Measurements from ENCODE around the gene ZC3H13. TPM values are rescaled to one million over a fixed set of nuclear protein-coding genes. Genes with fewer than 3 reads are reported as not detected.

The ZC3H13 gene
- polyA plus RNA-seq, 1 donor from 2014 or later, result 19.5 TPM

GRCh38 chr13:45950386-45951000 lies 102.1 kb downstream of the ZC3H13 start:
- Histone ChIP-seq H2AFZ (ENCODE audit: low read depth, low read length) (no peak overlapping the region), H3F3A (ENCODE audit: insufficient read depth, low read length, poor library complexity, severe bottlenecking) (no peaks in the 10 kb centered on the region), H3K79me2 (replicated peaks; ENCODE audit: insufficient read depth, low read length) (no peaks in the 10 kb centered on the region), H3K9me2 (ENCODE audit: insufficient read depth, low read length) (no peaks in the 10 kb centered on the region), H4K20me1 (ENCODE audit: insufficient read depth) (no peaks in the 10 kb centered on the region), H3K9ac (ENCODE audit: low read length) (no peak overlapping the region), H3K27me3 (ENCODE audit: insufficient read depth, low read depth, low read length) (no peaks in the 10 kb centered on the region), H3K9me3 (ENCODE audit: low read length) (no peaks in the 10 kb centered on the region), H3K36me3 (ENCODE audit: insufficient read depth, low read length) (peaks cover 3% of the 10 kb centered on the region), H3K27ac (ENCODE audit: low read length) (no peak overlapping the region), H3K4me3 (ENCODE audit: low read length) (no peak overlapping the region), H3K4me2 (ENCODE audit: low read length) (no peak overlapping the region)
- TF ChIP-seq EP300 (conservative IDR thresholded peaks at IDR 0.05; ENCODE audit: poor library complexity, severe bottlenecking), result no peak
- TF ChIP-seq REST (IDR thresholded peaks at IDR 0.05; ENCODE audit: borderline replicate concordance), result no peak
- TF ChIP-seq MXI1 (conservative IDR thresholded peaks at IDR 0.05; ENCODE audit: poor library complexity, severe bottlenecking), result no peak
- no peak for TF ChIP-seq CTCF (IDR thresholded peaks at IDR 0.05; ENCODE audit: poor library complexity, severe bottlenecking)
- TF ChIP-seq TAF1 (IDR thresholded peaks at IDR 0.05; ENCODE audit: low read depth), result no peak
- TF ChIP-seq SMC3 (conservative IDR thresholded peaks at IDR 0.05; ENCODE audit: poor library complexity), result no peak
- no peak for TF ChIP-seq RAD21 (conservative IDR thresholded peaks at IDR 0.05)
- no peak for TF ChIP-seq EZH2 (IDR thresholded peaks at IDR 0.05; ENCODE audit: borderline replicate concordance, insufficient read depth, low read length, poor library complexity, severe bottlenecking)
- TF ChIP-seq POLR2AphosphoS5 (IDR thresholded peaks at IDR 0.05), result no peak

- no peak overlapping the region for H3K4me2 ChIP-seq (ENCODE audit: low read length)
- H3K79me2 ChIP-seq (replicated peaks; ENCODE audit: insufficient read depth, low read length), result no peaks in the 10 kb centered on the region
- H3K9me3 ChIP-seq (ENCODE audit: low read length), result no peaks in the 10 kb centered on the region
- H3F3A ChIP-seq (ENCODE audit: insufficient read depth, low read length, poor library complexity, severe bottlenecking), result no peaks in the 10 kb centered on the region
- no peaks in the 10 kb centered on the region for H3K9me2 ChIP-seq (ENCODE audit: insufficient read depth, low read length)
- TF ChIP-seq EZH2 (IDR thresholded peaks at IDR 0.05; ENCODE audit: borderline replicate concordance, insufficient read depth, low read length, poor library complexity, severe bottlenecking) (no peak), EP300 (conservative IDR thresholded peaks at IDR 0.05; ENCODE audit: poor library complexity, severe bottlenecking) (no peak), SMC3 (conservative IDR thresholded peaks at IDR 0.05; ENCODE audit: poor library complexity) (no peak), MXI1 (conservative IDR thresholded peaks at IDR 0.05; ENCODE audit: poor library complexity, severe bottlenecking) (no peak), RAD21 (conservative IDR thresholded peaks at IDR 0.05) (no peak), TAF1 (IDR thresholded peaks at IDR 0.05; ENCODE audit: low read depth) (no peak), POLR2AphosphoS5 (IDR thresholded peaks at IDR 0.05) (no peak), CTCF (IDR thresholded peaks at IDR 0.05; ENCODE audit: poor library complexity, severe bottlenecking) (no peak), REST (IDR thresholded peaks at IDR 0.05; ENCODE audit: borderline replicate concordance) (no peak)
- no peak overlapping the region for H3K4me3 ChIP-seq (ENCODE audit: low read length)
- H3K27ac ChIP-seq (ENCODE audit: low read length), result no peak overlapping the region
- H4K20me1 ChIP-seq (ENCODE audit: insufficient read depth), result no peaks in the 10 kb centered on the region
- no peaks in the 10 kb centered on the region for H3K27me3 ChIP-seq (ENCODE audit: insufficient read depth, low read depth, low read length)
- no peak overlapping the region for H3K9ac ChIP-seq (ENCODE audit: low read length)
- H2AFZ ChIP-seq (ENCODE audit: low read depth, low read length), result no peak overlapping the region
- H3K36me3 ChIP-seq (ENCODE audit: insufficient read depth, low read length), result no peaks in the 10 kb centered on the region
Observed at GRCh38 chr13:45949161-45949560, 103.4 kb downstream of the ZC3H13 start.
